GM10248 (cell line): ENCODE measurements around the gene TBCE.

Experiments
- CTCF ChIA-PET: fragments of 300-600 bp; sonication (Branson Sonifier 250); formaldehyde crosslinking; extraction: SDS; loops from one replicate; lab custom pipeline; 2021; ENCODE audit warnings: antibody characterized with exemption; lab: Yijun Ruan, JAX
- POLR2A ChIA-PET: fragments of 350-650 bp; sonication (Branson Sonifier 250); formaldehyde crosslinking; extraction: SDS; loops from one replicate; lab custom pipeline; 2020; ENCODE audit warnings: antibody characterized with exemption; lab: Yijun Ruan, JAX
- DNase-seq: peaks from one replicate; pipeline ENCODE4 v3.0.0; 2012; ENCODE audit errors: extremely low spot score
- CTCF ChIP-seq: IDR thresholded peaks from 2 replicates; pipeline ENCODE4 v1.5.1; 2012; ENCODE audit warnings: mild to moderate bottlenecking, low read depth; ENCODE audit errors: extremely low read depth, missing control alignments, control extremely low read depth

Gene TBCE

GRCh38 chr1:235486321-235486720, 119.1 kb downstream of the TBCE start:
- no peak for TF ChIP-seq CTCF
- ChIA-PET POLR2A (no interaction called here), CTCF (interaction anchor here (0.8 kb wide), 1 partner anchor 18 kb away, joined by 3 read pairs; the partner anchor contains the start of gene B3GALNT2)
- DNase-seq: no peak

- ChIA-PET POLR2A (no interaction called here), CTCF (interaction anchor here (1.1 to 4.3 kb wide), 2 partner anchors 11 to 12 kb away, joined by 4 to 29 read pairs; partner anchors contain the start of gene B3GALNT2)
- DNase-seq: no peak
- no peak for TF ChIP-seq CTCF
Observed at GRCh38 chr1:235491644-235492043, 124.4 kb downstream of the TBCE start.

GRCh38 chr1:235494531-235494930, 127.3 kb downstream of the TBCE start:
- TF ChIP-seq CTCF: no peak
- ChIA-PET POLR2A (no interaction called here), CTCF (interaction anchor here (4.3 kb wide), 1 partner anchor 9 kb away, joined by 29 read pairs; the partner anchor contains the start of gene B3GALNT2)
- DNase-seq: no peak

GRCh38 chr1:235495030-235495429, 127.8 kb downstream of the TBCE start:
- CTCF ChIA-PET: interaction anchor here (0.7 to 4.3 kb wide), 2 partner anchors 9 to 289 kb away, joined by 3 to 29 read pairs; partner anchors contain the start of gene B3GALNT2
- POLR2A ChIA-PET: no interaction called here
- TF ChIP-seq CTCF: no peak
- no peak for DNase-seq

GRCh38 chr1:235495551-235495950, 128.3 kb downstream of the TBCE start:
- no peak for DNase-seq
- POLR2A ChIA-PET: no interaction called here
- CTCF ChIA-PET: interaction anchor here (0.7 to 4.3 kb wide), 2 partner anchors 8 to 288 kb away, joined by 3 to 29 read pairs; partner anchors contain the start of gene B3GALNT2
- TF ChIP-seq CTCF: no peak

- TF ChIP-seq CTCF: no peak
- ChIA-PET POLR2A (no interaction called here), CTCF (no interaction called here)
- no peak for DNase-seq
Observed at GRCh38 chr1:235500971-235501540, 133.8 kb downstream of the TBCE start.
